HepG2 (cell line): ENCODE data around the gene ZAR1. TPM values are rescaled to one million over a fixed set of nuclear protein-coding genes. Genes with fewer than 3 reads are reported as not detected.

Experiments
- ATAC-seq: fragments of 200-7000 bp; cut with Tn5 transposase; 3 replicates; pipeline ENCODE4 v1.9.1; 2020; ENCODE audit warnings: mild to moderate bottlenecking, moderate library complexity
- BruUV-seq: library from RNA; stranded (reverse); fragments of 400-500 nt; replicated peaks from 2 replicates; lab custom pipeline; 2021; lab: Mats Ljungman, UMichigan
- CTCF ChIA-PET: fragments of 300-600 bp; formaldehyde crosslinking; extraction: SDS; loops from one replicate; lab custom pipeline; 2021; ENCODE audit warnings: low total read pairs, inconsistent platforms, low intra/inter-chr PET ratio; lab: Yijun Ruan, JAX
- POLR2A ChIA-PET: fragments of 350-600 bp; sonication (Branson Sonifier 250); formaldehyde crosslinking; loops from one replicate; lab custom pipeline; 2020; ENCODE audit warnings: antibody characterized with exemption, inconsistent platforms; lab: Yijun Ruan, JAX
- DNase-seq: peaks from one replicate; pipeline ENCODE4 v3.0.0-alpha.2; 2015; ENCODE audit warnings: low spot score
- FAIRE-seq: peaks from 3 replicates; lab custom pipeline; 2011; peaks lifted over from hg19 to GRCh38; lab: Jason Lieb, UNC
- H2AFZ ChIP-seq: one replicate; pipeline ENCODE4 v1.6.1; 2011; ENCODE audit warnings: low read length, inconsistent platforms
- H3K27ac ChIP-seq: fragments of 300-600 bp; 3 replicates; pipeline ENCODE4 v1.8.0; 2011; ENCODE audit warnings: mixed run types, mild to moderate bottlenecking, mixed read lengths, low read length, inconsistent platforms; ENCODE audit not compliant: insufficient read depth; ENCODE audit errors: extremely low read length
- H3K27me3 ChIP-seq, 2 experiments: fragments of 200-600 bp in 1 of 2; 2 replicates in 1 of 2; 3 replicates in 1 of 2; pipeline versions ENCODE4 v1.6.0 to v1.8.0; 2011; ENCODE audit warnings: low read length in 2 of 2, mild to moderate bottlenecking in 2 of 2, moderate library complexity in 2 of 2, inconsistent platforms in 1 of 2; ENCODE audit not compliant: insufficient read depth in 2 of 2, control insufficient read depth in 1 of 2
- H3K36me3 ChIP-seq, 2 experiments: fragments of 200-600 bp in 1 of 2; replicated peaks in 1 of 2; 2 replicates in 1 of 2; 3 replicates in 1 of 2; pipeline versions ENCODE4 v1.5.1 to v1.8.0; 2011; ENCODE audit warnings: low read length in 2 of 2, inconsistent platforms in 1 of 2; ENCODE audit not compliant: insufficient read depth in 2 of 2, control insufficient read depth in 1 of 2
- H3K4me1 ChIP-seq: 2 replicates; pipeline ENCODE4 v1.5.1; 2012; ENCODE audit warnings: low read length, inconsistent platforms; ENCODE audit not compliant: insufficient read depth
- H3K4me2 ChIP-seq: 2 replicates; pipeline ENCODE4 v1.6.0; 2011; ENCODE audit warnings: low read depth, low read length, inconsistent platforms
- H3K4me3 ChIP-seq, 3 experiments: fragments of 200-600 bp in 1 of 3; sonication (generic), shearing (Covaris generic) in 1 of 3; replicated peaks in 1 of 3; 2 replicates each; pipeline ENCODE4 v1.5.1; 2011 to 2016; ENCODE audit warnings: low read length in 3 of 3, inconsistent platforms in 2 of 3, low read depth in 2 of 3, mild to moderate bottlenecking in 2 of 3, control low read depth in 1 of 3, mixed read lengths in 1 of 3; ENCODE audit not compliant: insufficient read depth in 1 of 3
- H3K79me2 ChIP-seq: one replicate; pipeline ENCODE4 v1.6.1; 2011; ENCODE audit warnings: low read length, inconsistent platforms; ENCODE audit not compliant: insufficient read depth
- H3K9ac ChIP-seq: 2 replicates; pipeline ENCODE4 v1.6.0; 2011; ENCODE audit warnings: mild to moderate bottlenecking, low read depth, low read length, inconsistent platforms; ENCODE audit not compliant: insufficient read depth
- H3K9me3 ChIP-seq: 2 replicates; pipeline ENCODE4 v1.5.1; 2012; ENCODE audit warnings: mild to moderate bottlenecking, low read length
- H4K20me1 ChIP-seq: 2 replicates; pipeline ENCODE4 v1.6.0; 2011; ENCODE audit warnings: inconsistent platforms, mild to moderate bottlenecking, low read length, moderate library complexity; ENCODE audit not compliant: insufficient read depth
- CEBPB ChIP-seq: IDR thresholded peaks from 2 replicates; pipeline ENCODE4 v1.6.1; 2011; ENCODE audit warnings: low read depth, low read length, improper control_type of control experiment, borderline replicate concordance
- HNRNPUL1 ChIP-seq: fragments of 200-400 bp; formaldehyde crosslinking; IDR thresholded peaks from 2 replicates; pipeline ENCODE4 v1.6.1; 2017; ENCODE audit warnings: low read depth, mild to moderate bottlenecking, low read length, moderate library complexity
- KDM3A ChIP-seq: IDR thresholded peaks from 2 replicates; pipeline ENCODE4 v1.6.1; 2018; ENCODE audit warnings: low read depth, missing compliant biosample characterization
- TRIM24 ChIP-seq: sonication (generic); formaldehyde crosslinking; IDR thresholded peaks from 2 replicates; pipeline ENCODE4 v1.8.0; 2022; ENCODE audit warnings: mild to moderate bottlenecking, missing genetic modification reagents
- WGBS: methylation state at CpG from one replicate; pipeline ENCODE4 v1.1.6; 2017; ENCODE audit warnings: low lambda C conversion rate; 5-methylcytosine and 5-hydroxymethylcytosine counted together
- in situ Hi-C: cut with HindIII; loops from 2 replicates; pipeline ENCODE4 v1.10.0; 2017; ENCODE audit warnings: low pct_unique_long_range_greater_than_20kb; ENCODE audit not compliant: extremely low pct_ligation_motif_present
- intact Hi-C: fragments of 100-400 bp; cut with micrococcal nuclease; formaldehyde crosslinking; loops from one replicate; pipeline ENCODE4 v1.10.0; 2022; ENCODE audit not compliant: unreplicated experiment
- polyA plus RNA-seq, 8 experiments: library from polyadenylated mRNA; depleted of rRNA in 3 of 8; stranded (reverse) in 7 of 8; unstranded in 1 of 8; fragments of >200 nt; fragmentation: Illumina TruSeq in 4 of 8; extraction: Trizol in 4 of 8; gene quantifications; 2 replicates each; pipeline versions ENCODE4 v1.2.1 to v1.2.3, GENCODE V29; 2011 to 2016; ENCODE audit warnings: low read depth in 4 of 8, missing spikeins in 1 of 8, mixed read lengths in 1 of 8; ENCODE audit not compliant: insufficient read depth in 1 of 8
- total RNA-seq, 5 experiments: library from RNA; depleted of rRNA; stranded (reverse); fragments of >200 nt; fragmentation: Illumina TruSeq; extraction: Trizol; gene quantifications; 2 replicates each; pipeline ENCODE4 v1.2.3, GENCODE V29; 2016; ENCODE audit warnings: low read depth in 1 of 5
- TF ChIP-seq, protein P1 (sequence below): sonication (generic); formaldehyde crosslinking; IDR thresholded peaks from 2 replicates; pipeline ENCODE4 v1.4.0; 2020; ENCODE audit warnings: mild to moderate bottlenecking, low read depth, missing genetic modification reagents
- TF ChIP-seq, protein P2 (sequence below): IDR thresholded peaks from 2 replicates; pipeline ENCODE4 v1.6.1; 2018; ENCODE audit warnings: missing genetic modification reagents

The ZAR1 gene
- total and polyA plus RNA-seq, 2 of the 13 experiments (the other 11 are each of a cell fraction or from before 2014, with no cell fraction given) = not detected

DNA sequence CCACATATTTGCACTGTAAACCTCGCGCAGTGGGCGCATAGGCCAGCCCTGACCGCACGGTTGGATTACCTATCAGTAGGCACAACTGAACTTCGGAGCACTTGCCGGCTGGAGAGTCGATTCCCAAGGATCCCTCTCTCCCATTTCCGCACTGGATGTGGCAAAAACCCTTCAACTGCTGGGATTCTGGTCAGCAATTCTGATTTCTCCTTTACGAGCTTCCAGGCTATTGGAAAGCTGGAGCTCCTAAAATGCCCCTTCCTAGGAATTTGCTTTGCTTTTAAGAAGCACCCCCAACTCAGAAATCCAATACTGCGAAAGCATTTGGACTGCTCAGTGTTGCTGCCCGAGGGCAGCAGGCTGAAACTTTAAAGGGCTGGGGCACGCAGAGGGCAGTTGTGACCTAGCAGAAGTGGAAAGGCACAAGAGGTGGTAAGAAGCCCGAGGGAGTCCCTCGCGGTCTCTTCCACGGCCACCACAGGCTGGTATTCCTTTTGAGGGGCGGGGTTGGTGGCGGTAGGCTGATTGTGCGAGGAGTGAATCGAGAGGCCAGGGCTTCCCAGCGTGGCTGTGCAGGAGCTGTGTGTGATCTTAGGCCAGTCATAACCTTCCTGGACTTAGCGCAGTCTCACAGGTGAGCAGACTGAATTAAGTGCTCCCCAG, 1.6 kb downstream of the ZAR1 start (continued):
- TF ChIP-seq HNRNPUL1 = no peak
- TF ChIP-seq TRIM24 (CRISPR knock-in tag) = no peak
- TF ChIP-seq, all 625 proteins: peak for 0

DNA sequence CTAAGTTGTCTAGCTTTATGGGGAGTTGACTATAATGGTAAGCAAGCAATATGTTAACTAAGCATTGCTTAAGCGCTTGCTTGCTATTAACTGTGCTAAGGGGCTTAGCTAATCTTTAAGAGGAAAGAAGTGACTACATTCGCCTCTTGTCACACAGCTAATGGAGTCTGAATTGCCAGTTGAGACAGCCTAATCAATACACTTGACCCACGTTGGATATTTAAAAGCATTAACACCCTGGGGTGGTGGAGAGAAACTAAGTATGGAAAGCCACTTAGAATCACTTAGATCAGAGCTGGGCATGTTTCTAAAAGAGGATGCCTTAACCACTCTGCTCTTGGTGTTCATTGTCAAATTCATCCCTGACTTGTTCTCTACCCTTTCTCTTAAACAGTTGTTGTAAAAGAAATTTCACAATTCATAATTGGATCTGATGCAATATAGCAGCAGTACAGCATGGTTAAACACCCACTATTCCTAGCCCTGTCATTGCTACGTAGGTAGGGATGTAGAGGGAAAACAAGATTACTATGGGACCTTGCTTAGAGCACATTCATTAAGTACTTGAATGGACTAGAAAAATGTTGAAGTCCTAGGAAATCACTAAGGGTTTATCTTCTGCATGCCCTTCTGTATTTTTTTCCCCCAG, 3.5 kb downstream of the ZAR1 start:
- H3K4me2 ChIP-seq = no peak overlapping the region
- H3K27me3 ChIP-seq = peaks cover 0 to 6% of the 10 kb centered on the region in 2 experiments; a peak in 3 of 5 replicates
- CTCF ChIA-PET = no interaction called here
- DNase-seq (no peak), FAIRE-seq (no peak), ATAC-seq (no peak)
- no peaks in the 10 kb centered on the region for H3K4me1 ChIP-seq
- no peak overlapping the region for H3K4me3 ChIP-seq
- in situ Hi-C loops (no loop called here), intact Hi-C loops (no loop called here)
- H3K79me2 ChIP-seq = no peaks in the 10 kb centered on the region
- no peaks in the 10 kb centered on the region for H3K36me3 ChIP-seq
- POLR2A ChIA-PET = no interaction called here
- no TSS peak for BruUV-seq
- TF ChIP-seq CEBPB = 0 out of 2 replicates have a peak, but pooled peaks have one; percentile 32
- TF ChIP-seq, protein P1, sequence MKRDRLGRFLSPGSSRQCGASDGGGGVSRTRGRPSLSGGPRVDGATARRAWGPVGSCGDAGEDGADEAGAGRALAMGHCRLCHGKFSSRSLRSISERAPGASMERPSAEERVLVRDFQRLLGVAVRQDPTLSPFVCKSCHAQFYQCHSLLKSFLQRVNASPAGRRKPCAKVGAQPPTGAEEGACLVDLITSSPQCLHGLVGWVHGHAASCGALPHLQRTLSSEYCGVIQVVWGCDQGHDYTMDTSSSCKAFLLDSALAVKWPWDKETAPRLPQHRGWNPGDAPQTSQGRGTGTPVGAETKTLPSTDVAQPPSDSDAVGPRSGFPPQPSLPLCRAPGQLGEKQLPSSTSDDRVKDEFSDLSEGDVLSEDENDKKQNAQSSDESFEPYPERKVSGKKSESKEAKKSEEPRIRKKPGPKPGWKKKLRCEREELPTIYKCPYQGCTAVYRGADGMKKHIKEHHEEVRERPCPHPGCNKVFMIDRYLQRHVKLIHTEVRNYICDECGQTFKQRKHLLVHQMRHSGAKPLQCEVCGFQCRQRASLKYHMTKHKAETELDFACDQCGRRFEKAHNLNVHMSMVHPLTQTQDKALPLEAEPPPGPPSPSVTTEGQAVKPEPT (CRISPR knock-in tag) = no peak
- TF ChIP-seq, protein P2, sequence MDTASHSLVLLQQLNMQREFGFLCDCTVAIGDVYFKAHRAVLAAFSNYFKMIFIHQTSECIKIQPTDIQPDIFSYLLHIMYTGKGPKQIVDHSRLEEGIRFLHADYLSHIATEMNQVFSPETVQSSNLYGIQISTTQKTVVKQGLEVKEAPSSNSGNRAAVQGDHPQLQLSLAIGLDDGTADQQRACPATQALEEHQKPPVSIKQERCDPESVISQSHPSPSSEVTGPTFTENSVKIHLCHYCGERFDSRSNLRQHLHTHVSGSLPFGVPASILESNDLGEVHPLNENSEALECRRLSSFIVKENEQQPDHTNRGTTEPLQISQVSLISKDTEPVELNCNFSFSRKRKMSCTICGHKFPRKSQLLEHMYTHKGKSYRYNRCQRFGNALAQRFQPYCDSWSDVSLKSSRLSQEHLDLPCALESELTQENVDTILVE (CRISPR knock-in tag) = no peak
- no peak for TF ChIP-seq KDM3A (CRISPR knock-in tag)
- no peak overlapping the region for H3K27ac ChIP-seq
- no peaks in the 10 kb centered on the region for H4K20me1 ChIP-seq
- H2AFZ ChIP-seq = no peak overlapping the region
- no peaks in the 10 kb centered on the region for H3K9me3 ChIP-seq
- H3K9ac ChIP-seq = no peak overlapping the region
- WGBS = 29% methylated on average over 4 of the region's 4 CpGs
